HG03521 (cell line): ENCODE results near the gene BMPER.

Experiments
- ATAC-seq: cut with Tn5 transposase; IDR thresholded peaks from one replicate; pipeline ENCODE4 v1.9.1; 2021; ENCODE audit warnings: mild to moderate bottlenecking, moderate library complexity; ENCODE audit not compliant: unreplicated experiment

The BMPER gene

GRCh38 chr7:33905389-33906032 lies at the start of gene BMPER:
BMPER (plus strand) TSS chr7:33905539; CDS start chr7:33905614, 75 bp downstream.
- ATAC-seq: no peak

- ATAC-seq: no peak
Measured at GRCh38 chr7:33861947-33862346, 43.4 kb upstream of the BMPER start.

- ATAC-seq: no peak
Measured at GRCh38 chr7:33862946-33863814, 42.2 kb upstream of the BMPER start.

GRCh38 chr7:33868166-33868565 lies 37.2 kb upstream of the BMPER start:
- no peak for ATAC-seq

GRCh38 chr7:33869176-33869575 lies 36.2 kb upstream of the BMPER start:
- ATAC-seq: no peak

GRCh38 chr7:33870120-33870519 lies 35.2 kb upstream of the BMPER start:
- ATAC-seq: no peak

GRCh38 chr7:33872870-33873269 lies 32.5 kb upstream of the BMPER start:
- ATAC-seq: no peak

GRCh38 chr7:33873518-33873917 lies 31.8 kb upstream of the BMPER start:
- ATAC-seq: no peak

- no peak for ATAC-seq
Measured at GRCh38 chr7:33873981-33874750, 31.2 kb upstream of the BMPER start.

GRCh38 chr7:33874943-33875342 lies 30.4 kb upstream of the BMPER start:
- ATAC-seq: no peak

GRCh38 chr7:33876596-33877274 lies 28.6 kb upstream of the BMPER start:
- no peak for ATAC-seq

GRCh38 chr7:33880787-33881186 lies 24.6 kb upstream of the BMPER start:
- no peak for ATAC-seq

GRCh38 chr7:33881316-33881715 lies 24.0 kb upstream of the BMPER start:
- no peak for ATAC-seq

- ATAC-seq: no peak
Measured at GRCh38 chr7:33882040-33882837, 23.1 kb upstream of the BMPER start.

- no peak for ATAC-seq
Measured at GRCh38 chr7:33882950-33883670, 22.2 kb upstream of the BMPER start.

- no peak for ATAC-seq
Measured at GRCh38 chr7:33883671-33883965, 21.7 kb upstream of the BMPER start.

GRCh38 chr7:33885290-33886148 lies 19.8 kb upstream of the BMPER start:
- no peak for ATAC-seq

- ATAC-seq: no peak
Measured at GRCh38 chr7:33886149-33886623, 19.2 kb upstream of the BMPER start.
